ENCODE results near the gene S100A12. TPM values are rescaled to one million over a fixed set of nuclear protein-coding genes. Genes with fewer than 3 reads are reported as not detected.

The S100A12 gene
- total RNA-seq, 1 donor, result not detected

- H3K4me1 ChIP-seq (ENCODE audit: insufficient read depth, low read length), result no peaks in the 10 kb centered on the region
- H3K36me3 ChIP-seq (ENCODE audit: insufficient read depth, low read length), result no peaks in the 10 kb centered on the region
- H3K4me2 ChIP-seq (ENCODE audit: insufficient read depth, low read length), result no peak overlapping the region
- no peak for TF ChIP-seq CTCF (IDR thresholded peaks at IDR 0.05; ENCODE audit: extremely low read depth, low read depth, low read length)
- no peaks in the 10 kb centered on the region for H4K20me1 ChIP-seq (ENCODE audit: insufficient read depth, low read length)
- peak; percentile 47 for DNase-seq (ENCODE audit: insufficient read length, low spot score, missing footprints)
- H3K9me3 ChIP-seq (ENCODE audit: low read depth, low read length), result no peaks in the 10 kb centered on the region
- no peak overlapping the region for H2AFZ ChIP-seq (ENCODE audit: low read length)
- peaks cover 5% of the 10 kb centered on the region for H3K27me3 ChIP-seq (ENCODE audit: insufficient read depth, low read length)
- H3K4me3 ChIP-seq (ENCODE audit: insufficient read depth, low read length), result no peak overlapping the region
- H3K79me2 ChIP-seq (ENCODE audit: insufficient read depth, low read length), result no peaks in the 10 kb centered on the region
- no peak overlapping the region for H3K27ac ChIP-seq (ENCODE audit: low read depth, low read length)
Observed at GRCh38 chr1:153366261-153366660, 9.2 kb downstream of the S100A12 start.

- TF ChIP-seq CTCF (IDR thresholded peaks at IDR 0.05; ENCODE audit: extremely low read depth, low read depth, low read length), result no peak
- no peak for DNase-seq (ENCODE audit: insufficient read length, low spot score, missing footprints)
- no peaks in the 10 kb centered on the region for H3K4me1 ChIP-seq (ENCODE audit: insufficient read depth, low read length)
Observed at GRCh38 chr1:153365696-153366095, 9.7 kb downstream of the S100A12 start.

GRCh38 chr1:153364766-153365666 lies 10.4 kb downstream of the S100A12 start:
- no peaks in the 10 kb centered on the region for H3K4me1 ChIP-seq (ENCODE audit: insufficient read depth, low read length)
- no peak for DNase-seq (ENCODE audit: insufficient read length, low spot score, missing footprints)
- H3K36me3 ChIP-seq (ENCODE audit: insufficient read depth, low read length), result no peaks in the 10 kb centered on the region
- TF ChIP-seq CTCF (IDR thresholded peaks at IDR 0.05; ENCODE audit: extremely low read depth, low read depth, low read length), result no peak
- H3K4me3 ChIP-seq (ENCODE audit: insufficient read depth, low read length), result no peak overlapping the region
- H2AFZ ChIP-seq (ENCODE audit: low read length), result no peak overlapping the region
- H3K27ac ChIP-seq (ENCODE audit: low read depth, low read length), result no peak overlapping the region
- no peaks in the 10 kb centered on the region for H3K79me2 ChIP-seq (ENCODE audit: insufficient read depth, low read length)
- no peak overlapping the region for H3K4me2 ChIP-seq (ENCODE audit: insufficient read depth, low read length)
- H4K20me1 ChIP-seq (ENCODE audit: insufficient read depth, low read length), result no peaks in the 10 kb centered on the region
- no peaks in the 10 kb centered on the region for H3K27me3 ChIP-seq (ENCODE audit: insufficient read depth, low read length)
- H3K9me3 ChIP-seq (ENCODE audit: low read depth, low read length), result no peaks in the 10 kb centered on the region

More at GRCh38 chr1:153365696-153366095, 9.7 kb downstream of the S100A12 start:
- Histone ChIP-seq H3K4me3 (ENCODE audit: insufficient read depth, low read length) (no peak overlapping the region), H3K27me3 (ENCODE audit: insufficient read depth, low read length) (peaks cover 5% of the 10 kb centered on the region), H3K27ac (ENCODE audit: low read depth, low read length) (no peak overlapping the region), H4K20me1 (ENCODE audit: insufficient read depth, low read length) (no peaks in the 10 kb centered on the region), H2AFZ (ENCODE audit: low read length) (no peak overlapping the region), H3K79me2 (ENCODE audit: insufficient read depth, low read length) (no peaks in the 10 kb centered on the region), H3K36me3 (ENCODE audit: insufficient read depth, low read length) (no peaks in the 10 kb centered on the region), H3K9me3 (ENCODE audit: low read depth, low read length) (no peaks in the 10 kb centered on the region), H3K4me2 (ENCODE audit: insufficient read depth, low read length) (no peak overlapping the region)

GRCh38 chr1:153364156-153364555 lies 11.3 kb downstream of the S100A12 start:
- Histone ChIP-seq H3K27me3 (ENCODE audit: insufficient read depth, low read length) (no peaks in the 10 kb centered on the region), H3K4me3 (ENCODE audit: insufficient read depth, low read length) (no peak overlapping the region), H3K4me2 (ENCODE audit: insufficient read depth, low read length) (no peak overlapping the region), H3K27ac (ENCODE audit: low read depth, low read length) (no peak overlapping the region), H3K9me3 (ENCODE audit: low read depth, low read length) (no peaks in the 10 kb centered on the region), H2AFZ (ENCODE audit: low read length) (no peak overlapping the region), H3K36me3 (ENCODE audit: insufficient read depth, low read length) (no peaks in the 10 kb centered on the region), H4K20me1 (ENCODE audit: insufficient read depth, low read length) (no peaks in the 10 kb centered on the region), H3K4me1 (ENCODE audit: insufficient read depth, low read length) (no peaks in the 10 kb centered on the region), H3K79me2 (ENCODE audit: insufficient read depth, low read length) (no peaks in the 10 kb centered on the region)
- DNase-seq (ENCODE audit: insufficient read length, low spot score, missing footprints), result no peak
- no peak for TF ChIP-seq CTCF (IDR thresholded peaks at IDR 0.05; ENCODE audit: extremely low read depth, low read depth, low read length)

Measured in osteoblast (primary cell).